Loucy (cell line): Measurements from ENCODE around the gene ZFAND2B.

Experiments used
- EZH2phosphoT487 ChIP-seq: fragments of 200-600 bp; IDR thresholded peaks from 2 replicates; pipeline ENCODE4 v1.6.1; 2018; ENCODE audit warnings: antibody characterized with exemption, mild to moderate bottlenecking, moderate library complexity, borderline replicate concordance
- TF ChIP-seq, protein P1 (sequence below): fragments of 200-600 bp; sonication (generic); conservative IDR thresholded peaks from 2 replicates; pipeline ENCODE4 v1.5.1; 2014; ENCODE audit warnings: mild to moderate bottlenecking, antibody characterized with exemption, low read length

DNA sequence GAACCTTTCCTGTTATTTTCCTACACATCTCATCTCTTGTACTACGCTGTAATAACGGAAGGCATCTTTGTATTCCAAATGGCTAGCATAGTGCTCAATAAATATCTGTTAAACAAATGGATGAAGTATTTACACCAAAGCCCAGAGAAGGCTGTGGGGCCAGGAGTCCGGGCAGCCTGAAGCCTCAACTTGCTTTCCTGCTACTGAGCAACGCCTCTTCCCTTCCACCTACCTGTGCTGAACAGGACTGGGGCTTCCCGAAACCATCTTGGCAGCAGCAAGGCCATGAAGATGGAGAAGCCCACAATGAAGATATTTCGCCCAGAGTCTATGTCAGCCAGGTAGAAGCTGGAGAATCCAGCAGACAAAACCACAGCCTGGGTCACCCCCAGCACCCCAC, 43.4 kb upstream of the ZFAND2B start:
- TF ChIP-seq, protein P1, sequence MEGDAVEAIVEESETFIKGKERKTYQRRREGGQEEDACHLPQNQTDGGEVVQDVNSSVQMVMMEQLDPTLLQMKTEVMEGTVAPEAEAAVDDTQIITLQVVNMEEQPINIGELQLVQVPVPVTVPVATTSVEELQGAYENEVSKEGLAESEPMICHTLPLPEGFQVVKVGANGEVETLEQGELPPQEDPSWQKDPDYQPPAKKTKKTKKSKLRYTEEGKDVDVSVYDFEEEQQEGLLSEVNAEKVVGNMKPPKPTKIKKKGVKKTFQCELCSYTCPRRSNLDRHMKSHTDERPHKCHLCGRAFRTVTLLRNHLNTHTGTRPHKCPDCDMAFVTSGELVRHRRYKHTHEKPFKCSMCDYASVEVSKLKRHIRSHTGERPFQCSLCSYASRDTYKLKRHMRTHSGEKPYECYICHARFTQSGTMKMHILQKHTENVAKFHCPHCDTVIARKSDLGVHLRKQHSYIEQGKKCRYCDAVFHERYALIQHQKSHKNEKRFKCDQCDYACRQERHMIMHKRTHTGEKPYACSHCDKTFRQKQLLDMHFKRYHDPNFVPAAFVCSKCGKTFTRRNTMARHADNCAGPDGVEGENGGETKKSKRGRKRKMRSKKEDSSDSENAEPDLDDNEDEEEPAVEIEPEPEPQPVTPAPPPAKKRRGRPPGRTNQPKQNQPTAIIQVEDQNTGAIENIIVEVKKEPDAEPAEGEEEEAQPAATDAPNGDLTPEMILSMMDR: no peak
- TF ChIP-seq EZH2phosphoT487: no peak
